Measurements from ENCODE around the gene JAZF1.

JAZF1 gene

GRCh38 chr7:27885652-27886051, 294.9 kb downstream of the JAZF1 start:
- Histone ChIP-seq H3K9me3 (ENCODE audit: low read length) (no peaks in the 10 kb centered on the region), H3K4me3 (ENCODE audit: low read depth, low read length, poor library complexity, severe bottlenecking) (no peak overlapping the region), H3K9me2 (ENCODE audit: low read depth, low read length) (no peaks in the 10 kb centered on the region), H3K27me3 (ENCODE audit: insufficient read depth, low read length) (no peaks in the 10 kb centered on the region), H3K79me2 (ENCODE audit: insufficient read depth, low read length) (no peaks in the 10 kb centered on the region), H2AFZ (ENCODE audit: low read length) (no peak overlapping the region), H3K4me1 (ENCODE audit: insufficient read depth, low read length, severe bottlenecking) (no peaks in the 10 kb centered on the region), H3K9ac (ENCODE audit: low read length) (no peak overlapping the region), H3K4me2 (ENCODE audit: low read length) (no peak overlapping the region), H3K36me3 (ENCODE audit: insufficient read depth, low read length) (peaks cover 4% of the 10 kb centered on the region; the same call in 1 of the 2 replicates), H3F3A (ENCODE audit: insufficient read depth, low read length) (no peaks in the 10 kb centered on the region), H3K27ac (ENCODE audit: low read depth, low read length, poor library complexity, severe bottlenecking) (no peak overlapping the region), H4K20me1 (ENCODE audit: insufficient read depth, low read length) (no peaks in the 10 kb centered on the region)
- TF ChIP-seq, protein P1, sequence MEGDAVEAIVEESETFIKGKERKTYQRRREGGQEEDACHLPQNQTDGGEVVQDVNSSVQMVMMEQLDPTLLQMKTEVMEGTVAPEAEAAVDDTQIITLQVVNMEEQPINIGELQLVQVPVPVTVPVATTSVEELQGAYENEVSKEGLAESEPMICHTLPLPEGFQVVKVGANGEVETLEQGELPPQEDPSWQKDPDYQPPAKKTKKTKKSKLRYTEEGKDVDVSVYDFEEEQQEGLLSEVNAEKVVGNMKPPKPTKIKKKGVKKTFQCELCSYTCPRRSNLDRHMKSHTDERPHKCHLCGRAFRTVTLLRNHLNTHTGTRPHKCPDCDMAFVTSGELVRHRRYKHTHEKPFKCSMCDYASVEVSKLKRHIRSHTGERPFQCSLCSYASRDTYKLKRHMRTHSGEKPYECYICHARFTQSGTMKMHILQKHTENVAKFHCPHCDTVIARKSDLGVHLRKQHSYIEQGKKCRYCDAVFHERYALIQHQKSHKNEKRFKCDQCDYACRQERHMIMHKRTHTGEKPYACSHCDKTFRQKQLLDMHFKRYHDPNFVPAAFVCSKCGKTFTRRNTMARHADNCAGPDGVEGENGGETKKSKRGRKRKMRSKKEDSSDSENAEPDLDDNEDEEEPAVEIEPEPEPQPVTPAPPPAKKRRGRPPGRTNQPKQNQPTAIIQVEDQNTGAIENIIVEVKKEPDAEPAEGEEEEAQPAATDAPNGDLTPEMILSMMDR (IDR thresholded peaks at IDR 0.05; ENCODE audit: low read length) = no peak
- no peak for TF ChIP-seq EZH2 (IDR thresholded peaks at IDR 0.05; ENCODE audit: borderline replicate concordance, low read length)

DNA sequence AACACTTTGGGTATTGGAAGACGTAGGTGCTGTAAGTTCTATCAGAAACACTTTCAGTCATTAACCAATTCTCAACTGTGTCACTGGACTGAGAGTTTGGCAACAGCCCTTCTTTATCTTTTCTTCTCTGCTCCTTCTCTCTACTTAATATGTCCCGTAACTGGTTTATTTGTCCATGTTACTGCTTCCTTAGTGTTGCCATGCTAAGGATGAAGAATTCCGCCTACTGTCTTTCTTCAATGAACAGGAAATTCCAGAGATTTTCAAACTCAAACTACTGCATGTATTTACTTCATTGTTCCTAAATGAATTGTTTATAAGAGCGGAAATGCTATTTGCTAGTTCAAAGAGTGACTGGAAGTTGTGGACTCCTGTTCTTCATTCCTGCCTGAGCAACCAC, 296.9 kb downstream of the JAZF1 start:
- H3K9me3 ChIP-seq (ENCODE audit: low read length) = no peaks in the 10 kb centered on the region

DNA sequence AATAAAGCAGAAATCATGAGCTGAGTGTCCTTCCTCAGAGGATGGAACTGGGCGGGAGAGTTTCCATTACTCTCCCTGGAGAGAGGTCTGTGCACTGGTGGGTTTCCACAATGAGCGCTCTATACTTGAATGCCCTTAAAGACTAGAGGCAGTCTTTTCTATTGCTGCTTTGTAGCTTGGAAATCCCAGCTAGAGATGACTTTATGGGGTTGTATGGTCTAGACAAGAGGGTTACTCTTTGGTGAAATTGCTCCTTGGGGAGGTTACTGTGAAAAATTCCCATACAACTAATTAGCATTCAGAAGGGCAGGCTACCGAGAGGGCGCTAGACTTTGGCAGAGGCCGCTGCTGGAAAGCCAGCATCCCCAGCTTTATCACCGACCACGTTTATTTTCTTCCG, 303.8 kb downstream of the JAZF1 start:
- Histone ChIP-seq H3K9me3 (ENCODE audit: low read length) (no peaks in the 10 kb centered on the region), H3F3A (ENCODE audit: insufficient read depth, low read length) (no peaks in the 10 kb centered on the region), H4K20me1 (ENCODE audit: insufficient read depth, low read length) (no peaks in the 10 kb centered on the region), H3K4me1 (ENCODE audit: insufficient read depth, low read length, severe bottlenecking) (no peaks in the 10 kb centered on the region), H3K79me2 (ENCODE audit: insufficient read depth, low read length) (no peaks in the 10 kb centered on the region), H3K4me3 (ENCODE audit: low read depth, low read length, poor library complexity, severe bottlenecking) (no peak overlapping the region), H3K4me2 (ENCODE audit: low read length) (no peak overlapping the region), H3K27ac (ENCODE audit: low read depth, low read length, poor library complexity, severe bottlenecking) (no peak overlapping the region), H3K36me3 (ENCODE audit: insufficient read depth, low read length) (no peaks in the 10 kb centered on the region; the same call in 1 of the 2 replicates), H2AFZ (ENCODE audit: low read length) (no peak overlapping the region), H3K9ac (ENCODE audit: low read length) (no peak overlapping the region), H3K9me2 (ENCODE audit: low read depth, low read length) (no peaks in the 10 kb centered on the region), H3K27me3 (ENCODE audit: insufficient read depth, low read length) (no peaks in the 10 kb centered on the region)
- TF ChIP-seq EZH2 (IDR thresholded peaks at IDR 0.05; ENCODE audit: borderline replicate concordance, low read length) = no peak
- TF ChIP-seq, protein P1 (IDR thresholded peaks at IDR 0.05; ENCODE audit: low read length) = no peak

More for the DNA sequence above, 296.9 kb downstream of the JAZF1 start:
- Histone ChIP-seq H2AFZ (ENCODE audit: low read length) (no peak overlapping the region), H3K27me3 (ENCODE audit: insufficient read depth, low read length) (no peaks in the 10 kb centered on the region), H3K9me2 (ENCODE audit: low read depth, low read length) (no peaks in the 10 kb centered on the region), H3K27ac (ENCODE audit: low read depth, low read length, poor library complexity, severe bottlenecking) (no peak overlapping the region), H3K36me3 (ENCODE audit: insufficient read depth, low read length) (no peaks in the 10 kb centered on the region), H3K4me3 (ENCODE audit: low read depth, low read length, poor library complexity, severe bottlenecking) (no peak overlapping the region), H3K9ac (ENCODE audit: low read length) (no peak overlapping the region), H4K20me1 (ENCODE audit: insufficient read depth, low read length) (no peaks in the 10 kb centered on the region), H3F3A (ENCODE audit: insufficient read depth, low read length) (no peaks in the 10 kb centered on the region), H3K79me2 (ENCODE audit: insufficient read depth, low read length) (no peaks in the 10 kb centered on the region), H3K4me1 (ENCODE audit: insufficient read depth, low read length, severe bottlenecking) (no peaks in the 10 kb centered on the region), H3K4me2 (ENCODE audit: low read length) (no peak overlapping the region)
- TF ChIP-seq, protein P1 (IDR thresholded peaks at IDR 0.05; ENCODE audit: low read length) = no peak
- TF ChIP-seq EZH2 (IDR thresholded peaks at IDR 0.05; ENCODE audit: borderline replicate concordance, low read length) = no peak

All from OCI-LY1 (cell line).